ENCODE results near the gene EYS. TPM values are rescaled to one million over a fixed set of nuclear protein-coding genes. Genes with fewer than 3 reads are reported as not detected.
"Not testable (repeated sequence)": the region's sequence is repeated elsewhere in the genome, so short reads cannot be mapped to it uniquely, and the experiment has no call there.

EYS gene
- total RNA-seq, 1 experiment from 2014 or later: not detected

GRCh38 chr6:63738190-63738589 is 1968.8 kb downstream of the EYS start:
- DNase-seq (ENCODE audit: extremely low read depth, low read depth): not testable (repeated sequence)

- no peak for DNase-seq (ENCODE audit: extremely low read depth, low read depth)
Measured at GRCh38 chr6:63734923-63735322, 1972.1 kb downstream of the EYS start.

GRCh38 chr6:63732336-63732735 is 1974.7 kb downstream of the EYS start:
- no peak for DNase-seq (ENCODE audit: extremely low read depth, low read depth)

- DNase-seq (ENCODE audit: extremely low read depth, low read depth): no peak
Measured at GRCh38 chr6:63731930-63732329, 1975.1 kb downstream of the EYS start.

GRCh38 chr6:63730311-63730710 is 1976.7 kb downstream of the EYS start:
- no peak for DNase-seq (ENCODE audit: extremely low read depth, low read depth)

- DNase-seq (ENCODE audit: extremely low read depth, low read depth): no peak
Measured at GRCh38 chr6:63724721-63725120, 1982.3 kb downstream of the EYS start.

GRCh38 chr6:63721181-63721580 is 1985.8 kb downstream of the EYS start:
- no peak for DNase-seq (ENCODE audit: extremely low read depth, low read depth)

- DNase-seq (ENCODE audit: extremely low read depth, low read depth): no peak
Measured at GRCh38 chr6:63716169-63716568, 1990.9 kb downstream of the EYS start.

GRCh38 chr6:63714091-63714490 is 1992.9 kb downstream of the EYS start:
- DNase-seq (ENCODE audit: extremely low read depth, low read depth): no peak

GRCh38 chr6:63713332-63713731 is 1993.7 kb downstream of the EYS start:
- no peak for DNase-seq (ENCODE audit: extremely low read depth, low read depth)

- no peak for DNase-seq (ENCODE audit: extremely low read depth, low read depth)
Measured at GRCh38 chr6:63709148-63709547, 1997.9 kb downstream of the EYS start.

- no peak for DNase-seq (ENCODE audit: extremely low read depth, low read depth)
Measured at GRCh38 chr6:63708631-63709030, 1998.4 kb downstream of the EYS start.

- DNase-seq (ENCODE audit: extremely low read depth, low read depth): no peak
Measured at GRCh38 chr6:63706630-63707029, 2000.4 kb downstream of the EYS start.

- no peak for DNase-seq (ENCODE audit: extremely low read depth, low read depth)
Measured at GRCh38 chr6:63705707-63706106, 2001.3 kb downstream of the EYS start.

GRCh38 chr6:63690221-63690620 is 2016.8 kb downstream of the EYS start:
- DNase-seq (ENCODE audit: extremely low read depth, low read depth): no peak

- no peak for DNase-seq (ENCODE audit: extremely low read depth, low read depth)
Measured at GRCh38 chr6:63689421-63689820, 2017.6 kb downstream of the EYS start.

- DNase-seq (ENCODE audit: extremely low read depth, low read depth): no peak
Measured at GRCh38 chr6:63685446-63686379, 2021.3 kb downstream of the EYS start.

- DNase-seq (ENCODE audit: extremely low read depth, low read depth): no peak
Measured at GRCh38 chr6:63683071-63683603, 2023.9 kb downstream of the EYS start.

- DNase-seq (ENCODE audit: extremely low read depth, low read depth): no peak
Measured at GRCh38 chr6:63677282-63677681, 2029.7 kb downstream of the EYS start.

- DNase-seq (ENCODE audit: extremely low read depth, low read depth): no peak
Measured at GRCh38 chr6:63676412-63677114, 2030.5 kb downstream of the EYS start.

- no peak for DNase-seq (ENCODE audit: extremely low read depth, low read depth)
Measured at GRCh38 chr6:63675138-63675537, 2031.9 kb downstream of the EYS start.

GRCh38 chr6:63674635-63675034 is 2032.4 kb downstream of the EYS start:
- DNase-seq (ENCODE audit: extremely low read depth, low read depth): no peak
